Esophagus squamous epithelium (tissue), 5 donors: Measurements from ENCODE around the gene NPPA. TPM values are rescaled to one million over a fixed set of nuclear protein-coding genes. Genes with fewer than 3 reads are reported as not detected.
"Not testable (repeated sequence)": the region's sequence is repeated elsewhere in the genome, so short reads cannot be mapped to it uniquely, and the experiment has no call there.

Experiments
- DNase-seq: peaks from one replicate; lab custom pipeline; 2025; lab: John Stamatoyannopoulos, UW
- H3K27ac ChIP-seq, 4 donors: fragments of 200-600 bp; sonication (generic); one replicate each; pipeline ENCODE4 v1.5.1; 2016 to 2019; ENCODE audit warnings: mild to moderate bottlenecking in 1 of 4
- H3K27me3 ChIP-seq, 4 donors: fragments of 200-600 bp; sonication (generic); 1 replicate in 3 of 4; 2 replicates in 1 of 4; pipeline versions ENCODE4 v1.5.1 to v1.6.0; 2017 to 2021; ENCODE audit warnings: antibody characterized with exemption in 1 of 4
- H3K36me3 ChIP-seq, 3 donors: fragments of 200-600 bp; sonication (generic); one replicate each; pipeline ENCODE4 v1.5.1; 2016 to 2019
- H3K4me1 ChIP-seq, 3 donors: fragments of 200-600 bp; sonication (generic); one replicate each; pipeline ENCODE4 v1.5.1; 2017 to 2019
- H3K4me3 ChIP-seq, 4 donors: fragments of 200-600 bp; sonication (generic); 1 replicate in 3 of 4; 2 replicates in 1 of 4; pipeline ENCODE4 v1.5.1; 2016 to 2019; ENCODE audit warnings: mild to moderate bottlenecking in 2 of 4, moderate library complexity in 1 of 4
- H3K9me3 ChIP-seq, 3 donors: fragments of 200-600 bp; sonication (generic); one replicate each; pipeline ENCODE4 v1.5.1; 2016 to 2019
- CTCF ChIP-seq, 6 experiments: fragments of 450-650 bp in 4 of 6; fragments of 200-600 bp in 2 of 6; sonication (generic) in 2 of 6; IDR thresholded peaks; one replicate each; pipeline ENCODE4 v1.5.1; 2016 to 2019; ENCODE audit warnings: antibody characterized with exemption in 6 of 6, mild to moderate bottlenecking in 4 of 6, moderate library complexity in 4 of 6
- POLR2A ChIP-seq, 4 donors: fragments of 450-650 bp; IDR thresholded peaks; one replicate each; pipeline ENCODE4 v1.6.1; 2017; ENCODE audit warnings: antibody characterized with exemption in 4 of 4, mild to moderate bottlenecking in 4 of 4, moderate library complexity in 3 of 4
- WGBS, 2 donors: methylation state at CpG; one replicate each; pipeline ENCODE4 v1.1.5; 2018; 5-methylcytosine and 5-hydroxymethylcytosine counted together
- intact Hi-C: fragments of 100-400 bp; cut with DNase I; formaldehyde crosslinking; loops from one replicate; pipeline ENCODE4 v1.15.0; 2022
- total RNA-seq, 4 donors: library from RNA; depleted of rRNA; stranded (reverse); fragments of >200 nt; gene quantifications; one replicate each; pipeline ENCODE4 v1.1.0, GENCODE V29; 2016
- donor health status: DM: yes; HTN: yes; CAD: no.

NPPA gene
- total RNA-seq, 4 donors from 2014 or later, result not detected

DNA sequence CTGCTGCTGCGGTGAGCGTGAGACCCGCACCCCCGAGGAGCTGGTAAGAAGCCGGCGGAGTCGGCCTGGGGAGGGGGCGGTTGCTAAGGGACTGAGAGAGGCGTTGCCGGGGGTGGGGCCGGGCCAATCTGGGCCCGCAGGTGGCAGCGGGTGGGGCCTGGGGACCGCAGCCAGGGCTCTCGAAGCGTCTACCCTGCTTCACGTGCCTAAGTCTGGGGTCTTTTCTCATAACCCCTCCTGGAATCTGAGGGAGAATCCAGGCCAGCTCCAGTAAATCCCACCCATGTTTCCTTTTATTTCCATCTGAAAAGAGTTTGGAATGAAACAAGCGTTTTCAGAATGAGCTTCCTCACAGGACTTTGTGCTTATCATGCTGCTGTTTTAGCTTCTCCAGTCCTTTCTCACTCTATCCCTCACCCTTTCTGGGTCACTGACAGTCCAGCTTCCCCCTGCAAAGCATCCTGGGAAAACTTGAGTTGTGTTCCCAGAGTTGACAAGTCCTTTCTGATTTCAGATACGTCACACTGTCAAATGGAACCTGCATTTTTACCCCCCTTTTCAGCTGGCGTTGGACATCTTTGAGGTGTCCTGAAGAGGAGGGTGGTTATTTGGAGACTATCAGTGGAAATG is 41.2 kb downstream of the NPPA start:
- intact Hi-C loops, result no loop called here
- H3K36me3 ChIP-seq, result peaks cover 0 to 39% (median under 1%) of the 10 kb centered on the region in 3 donors
- WGBS, 2 donors, result 0 to 2% methylated on average over 3 to 6 of the region's 20 CpGs
- H3K9me3 ChIP-seq, result no peaks in the 10 kb centered on the region
- TF ChIP-seq POLR2A (IDR thresholded peaks at IDR 0.05) (no peak), CTCF (IDR thresholded peaks at IDR 0.05) (no peak)
- peak overlapping the region; percentile 95 to 100 (median 99) for H3K27ac ChIP-seq
- peaks cover 32 to 72% (median 42%) of the 10 kb centered on the region in 3 donors for H3K4me1 ChIP-seq
- no peak for DNase-seq
- H3K27me3 ChIP-seq, result no peaks in the 10 kb centered on the region
- H3K4me3 ChIP-seq, result peak overlapping the region; percentile 65 to 99 (median 90)

DNA sequence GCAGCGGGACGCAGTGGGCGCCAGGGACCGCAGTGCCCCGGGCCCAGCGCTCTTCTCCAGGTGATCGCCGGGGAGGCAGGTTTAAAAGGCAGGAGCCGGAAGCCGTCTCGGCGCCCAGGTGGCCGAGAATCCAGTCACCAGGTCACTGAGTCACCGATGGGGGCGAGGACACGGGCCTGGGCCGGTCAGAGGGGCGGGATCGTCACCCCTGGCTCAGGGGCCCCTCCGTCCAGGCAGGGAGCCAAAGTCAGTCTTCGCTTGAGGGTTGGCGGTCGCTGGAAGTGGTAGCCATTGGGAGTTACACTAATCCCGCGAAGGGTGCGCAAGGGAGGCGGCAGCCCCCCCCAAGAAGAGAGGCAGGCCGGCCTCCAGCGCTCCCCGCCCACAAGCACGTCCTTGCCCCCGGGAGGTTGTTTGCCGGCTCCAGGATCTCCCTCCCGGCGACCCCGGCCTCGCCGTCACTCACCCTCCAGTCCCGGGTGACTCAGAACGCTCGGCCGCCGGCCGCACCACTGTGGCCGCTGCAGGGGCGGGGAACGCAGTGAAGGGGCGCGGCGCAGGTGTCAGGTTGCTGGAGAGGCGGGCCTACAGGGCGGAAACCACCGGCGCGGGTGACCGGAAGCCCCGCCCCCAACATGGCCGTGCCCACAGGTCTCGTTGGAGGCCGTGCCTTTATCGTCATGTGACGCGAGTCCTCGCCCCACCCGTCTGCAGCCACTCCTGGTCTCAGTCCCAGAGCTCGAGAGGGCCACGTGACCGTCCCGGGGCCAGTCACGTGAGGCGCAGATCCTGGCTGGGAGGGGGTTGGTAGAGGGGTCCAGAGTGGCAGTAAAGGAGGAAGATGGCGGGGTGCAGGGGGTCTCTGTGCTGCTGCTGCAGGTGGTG is 41.9 kb downstream of the NPPA start, which contains the start of the genes CLCN6 and MTHFR:
TSS of gene CLCN6 (plus strand) at position 770 of the 885 bp plus-strand sequence. CDS start at position 842, 72 bp downstream.
TSS of gene MTHFR (minus strand) at position 543 of the 885 bp plus-strand sequence. CDS start 2,848 bp downstream, outside the sequence.
- 0% methylated on average over 10 of the region's 72 CpGs; no CpG with 5 or more reads in 1 of the 2 donors for WGBS, 2 donors
- DNase-seq, result peak; percentile 96
- no peaks in the 10 kb centered on the region for H3K27me3 ChIP-seq
- H3K4me3 ChIP-seq, result peak within 1 kb of the TSS; percentile 65 to 99 (median 90)
- TF ChIP-seq POLR2A (IDR thresholded peaks at IDR 0.05), result peak in 2 of 4 donors; percentile 93 to 98
- no peak for TF ChIP-seq CTCF (IDR thresholded peaks at IDR 0.05)
- H3K27ac ChIP-seq, result peak within 1 kb of the TSS; percentile 95 to 100 (median 99)
- H3K9me3 ChIP-seq, result no peaks in the 10 kb centered on the region
- intact Hi-C loops, result no loop called here
- peaks cover 0 to 39% (median 8%) of the 10 kb centered on the region in 3 donors for H3K36me3 ChIP-seq
- peaks cover 32 to 79% (median 42%) of the 10 kb centered on the region in 3 donors for H3K4me1 ChIP-seq

- intact Hi-C loops, result no loop called here
- no peak for DNase-seq
- Histone ChIP-seq H3K4me1 (peaks cover 32 to 84% (median 42%) of the 10 kb centered on the region in 3 donors), H3K27ac (peak overlapping the region; percentile 95 to 100 (median 99)), H3K9me3 (no peaks in the 10 kb centered on the region), H3K4me3 (peak overlapping the region; percentile 65 to 99 (median 90)), H3K27me3 (no peaks in the 10 kb centered on the region), H3K36me3 (peaks cover 7 to 39% (median 14%) of the 10 kb centered on the region in 3 donors)
- no peak for TF ChIP-seq CTCF (IDR thresholded peaks at IDR 0.05)
- TF ChIP-seq POLR2A (IDR thresholded peaks at IDR 0.05), result no peak
- WGBS, 2 donors, result 3% methylated on average over 11 to 12 of the region's 17 CpGs
These were observed 42.7 kb downstream of the NPPA start for GRCh38 chr1:11804666-11805421.

DNA sequence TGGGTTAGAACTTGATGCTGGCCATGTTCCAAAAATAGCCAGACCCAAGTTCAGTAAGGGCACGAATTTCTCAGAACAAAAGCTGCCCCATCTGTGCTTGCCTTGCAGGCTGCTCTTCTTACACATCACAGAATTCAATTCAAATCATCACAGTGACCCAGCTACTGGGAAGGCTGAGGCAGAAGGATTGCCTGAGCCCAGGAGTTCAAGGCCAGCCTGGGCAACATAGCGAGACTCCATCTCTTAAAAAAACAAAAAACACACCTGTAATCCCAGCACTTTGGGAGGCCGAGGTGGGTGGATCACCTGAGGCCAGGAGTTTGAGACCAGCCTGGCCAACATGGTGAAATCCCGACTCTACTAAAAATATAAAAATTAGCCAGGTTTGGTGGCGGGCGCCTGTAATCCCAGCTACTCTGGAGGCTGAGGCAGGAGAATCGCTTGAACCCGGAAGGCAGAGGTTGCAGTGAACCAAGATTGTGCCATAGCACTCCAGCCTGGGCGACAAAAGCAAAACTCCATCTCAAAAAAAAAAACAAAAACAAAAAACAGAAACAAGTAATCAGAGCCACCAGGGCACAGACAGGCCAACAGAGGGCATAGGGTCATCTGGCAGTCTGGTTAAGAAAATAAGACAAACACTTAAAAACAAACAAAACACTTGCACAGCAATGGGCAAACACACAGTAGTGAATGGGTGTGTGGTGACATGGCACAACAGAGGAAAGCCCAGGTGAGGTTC is 43.5 kb downstream of the NPPA start:
- intact Hi-C loops, H3K9me3 ChIP-seq, H3K27me3 ChIP-seq, DNase-seq: not testable (repeated sequence)
- 60 to 67% methylated on average over 8 of the region's 9 CpGs for WGBS, 2 donors
- Histone ChIP-seq H3K4me1 (peaks cover 32 to 79% (median 42%) of the 10 kb centered on the region in 3 donors), H3K4me3 (peak overlapping the region in 3 of 4 donors; percentile 65 to 99 (median 82)), H3K36me3 (peaks cover 9 to 39% (median 15%) of the 10 kb centered on the region in 3 donors), H3K27ac (peak overlapping the region; percentile 95 to 100 (median 99))
